Measurements from ENCODE around the gene MMS22L.

The MMS22L gene

GRCh38 chr6:97145691-97146090, 137.3 kb downstream of the MMS22L start:
- Histone ChIP-seq H3K9me3 (ENCODE audit: control insufficient read depth, insufficient read depth, low read length) (no peaks in the 10 kb centered on the region), H3K4me1 (ENCODE audit: insufficient read depth, low read length) (no peaks in the 10 kb centered on the region), H3K36me3 (ENCODE audit: insufficient read depth, low read length) (no peaks in the 10 kb centered on the region; the same call in 1 of the 2 replicates), H3K9ac (ENCODE audit: low read depth, low read length) (no peak overlapping the region)

- Histone ChIP-seq H3K9me3 (ENCODE audit: control insufficient read depth, insufficient read depth, low read length) (no peaks in the 10 kb centered on the region), H3K9ac (ENCODE audit: low read depth, low read length) (no peak overlapping the region), H3K4me1 (ENCODE audit: insufficient read depth, low read length) (no peaks in the 10 kb centered on the region), H3K36me3 (ENCODE audit: insufficient read depth, low read length) (no peaks in the 10 kb centered on the region; the same call in 1 of the 2 replicates)
Observed at GRCh38 chr6:97141756-97142155, 141.3 kb downstream of the MMS22L start.

DNA sequence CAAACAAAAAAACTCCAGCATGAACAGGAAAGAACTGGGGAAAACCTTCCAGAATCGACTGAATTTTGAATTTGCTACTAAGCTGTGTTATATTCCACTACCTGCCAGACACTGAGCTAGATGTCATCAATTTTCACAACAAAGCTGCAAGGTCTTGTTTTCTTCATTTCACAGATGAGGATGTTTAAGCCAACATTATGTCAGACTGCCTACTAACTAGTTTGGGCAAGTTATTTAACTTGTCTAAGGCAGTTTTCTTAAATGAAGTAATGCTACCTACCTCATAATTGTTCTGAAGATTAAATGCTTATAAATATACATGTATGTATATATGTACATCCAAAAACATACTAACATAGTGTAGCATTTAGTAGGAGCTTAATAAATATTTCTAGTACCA, 144.4 kb downstream of the MMS22L start:
- Histone ChIP-seq H3K9ac (ENCODE audit: low read depth, low read length) (no peak overlapping the region), H3K9me3 (ENCODE audit: control insufficient read depth, insufficient read depth, low read length) (no peaks in the 10 kb centered on the region), H3K4me1 (ENCODE audit: insufficient read depth, low read length) (no peaks in the 10 kb centered on the region), H3K36me3 (ENCODE audit: insufficient read depth, low read length) (no peaks in the 10 kb centered on the region)

DNA sequence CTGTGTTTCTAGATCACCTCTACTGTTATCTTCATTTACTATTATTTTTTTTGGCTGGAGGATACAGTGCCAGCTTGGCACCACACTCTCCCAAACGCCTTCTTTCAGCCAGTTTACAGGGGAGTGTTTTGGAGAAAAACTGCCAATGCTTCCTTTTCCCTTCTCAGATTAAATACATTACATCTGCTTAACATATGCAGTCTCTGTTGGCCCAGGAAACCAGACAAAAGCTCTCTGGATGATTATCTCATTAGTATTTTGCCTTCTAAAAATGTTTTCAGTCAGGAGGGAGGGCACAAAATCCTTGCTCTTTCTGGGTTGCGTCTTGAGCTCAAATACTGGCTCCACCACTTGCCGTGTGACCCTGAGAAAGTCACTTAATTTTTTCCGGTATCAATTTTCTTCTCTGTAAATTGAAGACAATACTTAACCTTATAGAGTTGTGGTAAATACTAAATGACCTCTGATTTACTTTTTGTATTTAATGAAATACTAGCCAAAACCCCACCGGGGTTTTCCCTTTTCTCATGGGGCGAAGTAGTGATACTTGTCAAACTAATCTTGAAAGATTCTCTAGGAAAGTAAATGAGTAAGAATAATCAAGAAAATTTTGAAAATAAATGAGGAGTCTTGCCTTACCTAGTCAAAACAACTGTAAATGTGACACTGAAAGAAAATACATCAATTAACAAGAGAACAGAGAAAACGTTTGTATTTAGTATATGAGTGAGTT, 146.2 kb downstream of the MMS22L start:
- H3K9ac ChIP-seq (ENCODE audit: low read depth, low read length), result no peak overlapping the region
- no peaks in the 10 kb centered on the region for H3K4me1 ChIP-seq (ENCODE audit: insufficient read depth, low read length)
- no peaks in the 10 kb centered on the region for H3K9me3 ChIP-seq (ENCODE audit: control insufficient read depth, insufficient read depth, low read length)
- no peaks in the 10 kb centered on the region for H3K36me3 ChIP-seq (ENCODE audit: insufficient read depth, low read length)

GRCh38 chr6:97133067-97133466, 149.9 kb downstream of the MMS22L start:
- no peaks in the 10 kb centered on the region for H3K9me3 ChIP-seq (ENCODE audit: control insufficient read depth, insufficient read depth, low read length)
- no peak overlapping the region for H3K9ac ChIP-seq (ENCODE audit: low read depth, low read length)
- no peaks in the 10 kb centered on the region for H3K36me3 ChIP-seq (ENCODE audit: insufficient read depth, low read length)
- H3K4me1 ChIP-seq (ENCODE audit: insufficient read depth, low read length), result no peaks in the 10 kb centered on the region

GRCh38 chr6:97129106-97129505, 153.9 kb downstream of the MMS22L start:
- no peak overlapping the region for H3K9ac ChIP-seq (ENCODE audit: low read depth, low read length)
- no peaks in the 10 kb centered on the region for H3K9me3 ChIP-seq (ENCODE audit: control insufficient read depth, insufficient read depth, low read length)
- no peaks in the 10 kb centered on the region for H3K4me1 ChIP-seq (ENCODE audit: insufficient read depth, low read length)
- no peaks in the 10 kb centered on the region for H3K36me3 ChIP-seq (ENCODE audit: insufficient read depth, low read length)

- Histone ChIP-seq H3K36me3 (ENCODE audit: insufficient read depth, low read length) (no peaks in the 10 kb centered on the region), H3K4me1 (ENCODE audit: insufficient read depth, low read length) (no peaks in the 10 kb centered on the region), H3K9ac (ENCODE audit: low read depth, low read length) (no peak overlapping the region), H3K9me3 (ENCODE audit: control insufficient read depth, insufficient read depth, low read length) (no peaks in the 10 kb centered on the region)
Observed at GRCh38 chr6:97128507-97128906, 154.5 kb downstream of the MMS22L start.

DNA sequence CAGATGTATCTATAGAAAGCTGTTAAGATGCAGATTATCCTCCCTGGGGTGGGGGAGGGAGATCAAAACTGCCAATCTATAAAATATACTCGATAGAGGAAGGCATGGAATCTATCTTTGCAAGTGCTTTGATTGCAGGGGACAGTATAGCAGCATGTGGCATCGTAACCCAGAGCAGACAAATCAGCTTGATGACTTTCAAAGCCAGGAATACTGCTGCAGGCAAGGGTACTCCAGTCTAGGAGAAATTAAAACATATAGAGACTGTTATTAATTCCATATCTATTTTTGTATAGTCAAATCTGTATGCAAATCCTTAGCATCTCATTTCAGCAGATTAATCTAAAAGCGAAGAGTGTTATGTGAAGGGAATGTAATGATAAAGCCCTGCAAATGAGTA, 159.4 kb downstream of the MMS22L start:
- no peak overlapping the region for H3K9ac ChIP-seq (ENCODE audit: low read depth, low read length)
- H3K36me3 ChIP-seq (ENCODE audit: insufficient read depth, low read length), result no peaks in the 10 kb centered on the region
- H3K4me1 ChIP-seq (ENCODE audit: insufficient read depth, low read length), result no peaks in the 10 kb centered on the region
- H3K9me3 ChIP-seq (ENCODE audit: control insufficient read depth, insufficient read depth, low read length), result no peaks in the 10 kb centered on the region

DNA sequence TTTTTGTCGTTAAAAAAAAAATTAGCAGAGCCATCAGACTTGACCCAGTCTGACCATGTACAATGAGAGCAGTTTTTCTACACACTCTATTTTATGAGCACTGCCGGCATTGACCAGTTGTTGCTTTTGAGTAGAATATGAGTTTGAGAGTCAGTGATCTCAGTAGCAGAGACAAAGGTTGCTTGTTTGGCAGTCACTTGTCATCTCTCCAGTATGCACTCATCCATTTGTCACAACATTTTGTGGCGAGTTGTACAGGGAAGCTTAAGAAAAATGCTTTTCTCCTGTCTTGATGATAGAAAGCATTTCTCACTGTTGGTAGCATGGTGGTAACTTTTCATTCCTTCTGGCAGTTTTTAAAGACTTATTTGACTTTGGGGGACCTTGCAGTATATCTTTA, 159.9 kb downstream of the MMS22L start:
- no peaks in the 10 kb centered on the region for H3K36me3 ChIP-seq (ENCODE audit: insufficient read depth, low read length)
- no peaks in the 10 kb centered on the region for H3K9me3 ChIP-seq (ENCODE audit: control insufficient read depth, insufficient read depth, low read length)
- no peaks in the 10 kb centered on the region for H3K4me1 ChIP-seq (ENCODE audit: insufficient read depth, low read length)
- H3K9ac ChIP-seq (ENCODE audit: low read depth, low read length), result no peak overlapping the region

GRCh38 chr6:97120511-97120910, 162.5 kb downstream of the MMS22L start:
- H3K36me3 ChIP-seq (ENCODE audit: insufficient read depth, low read length), result no peaks in the 10 kb centered on the region
- no peak overlapping the region for H3K9ac ChIP-seq (ENCODE audit: low read depth, low read length)
- H3K9me3 ChIP-seq (ENCODE audit: control insufficient read depth, insufficient read depth, low read length), result no peaks in the 10 kb centered on the region
- no peaks in the 10 kb centered on the region for H3K4me1 ChIP-seq (ENCODE audit: insufficient read depth, low read length)

DNA sequence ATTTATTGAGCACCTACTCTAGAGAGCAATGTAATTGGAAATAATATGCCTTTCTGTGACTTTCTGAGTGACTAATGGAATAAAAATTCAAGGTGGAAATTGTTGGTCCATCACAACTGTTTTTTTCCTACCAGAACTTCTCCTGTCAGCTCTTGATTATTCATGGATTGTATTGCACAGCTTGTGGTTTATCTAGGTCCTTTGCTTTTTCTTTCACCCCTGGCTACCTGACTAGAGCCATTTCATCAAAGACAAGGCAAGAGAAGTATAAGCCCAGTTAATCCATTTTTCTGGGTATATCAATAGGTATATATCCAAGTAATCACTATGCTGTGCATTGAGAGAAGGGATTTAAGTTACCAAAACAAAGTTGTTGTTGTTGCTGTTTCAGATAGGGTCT, 168.4 kb downstream of the MMS22L start:
- H3K9me3 ChIP-seq (ENCODE audit: control insufficient read depth, insufficient read depth, low read length), result no peaks in the 10 kb centered on the region
- H3K36me3 ChIP-seq (ENCODE audit: insufficient read depth, low read length), result no peaks in the 10 kb centered on the region
- no peak overlapping the region for H3K9ac ChIP-seq (ENCODE audit: low read depth, low read length)
- no peaks in the 10 kb centered on the region for H3K4me1 ChIP-seq (ENCODE audit: insufficient read depth, low read length)

DNA sequence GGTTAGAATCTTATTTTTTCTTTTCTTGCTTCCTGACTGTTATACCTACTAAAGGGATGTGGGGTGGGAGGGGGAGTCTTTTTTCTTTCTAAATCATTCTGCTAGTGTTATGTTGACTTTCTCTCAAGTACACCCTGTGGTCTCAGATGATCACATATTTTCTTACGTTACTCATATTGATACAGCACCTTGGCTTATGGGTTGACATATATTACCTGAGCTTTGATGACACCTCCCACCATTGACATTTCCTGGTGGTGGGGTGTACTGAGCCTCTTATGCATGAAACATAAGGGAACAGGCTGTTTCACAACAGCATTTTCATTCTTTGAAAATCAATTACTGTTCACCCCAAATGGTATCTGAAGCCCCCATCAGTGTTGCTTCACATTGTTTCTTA, 169.8 kb downstream of the MMS22L start:
- Histone ChIP-seq H3K9me3 (ENCODE audit: control insufficient read depth, insufficient read depth, low read length) (no peaks in the 10 kb centered on the region), H3K36me3 (ENCODE audit: insufficient read depth, low read length) (no peaks in the 10 kb centered on the region), H3K4me1 (ENCODE audit: insufficient read depth, low read length) (no peaks in the 10 kb centered on the region), H3K9ac (ENCODE audit: low read depth, low read length) (no peak overlapping the region)

GRCh38 chr6:97111243-97111642, 171.8 kb downstream of the MMS22L start:
- no peaks in the 10 kb centered on the region for H3K9me3 ChIP-seq (ENCODE audit: control insufficient read depth, insufficient read depth, low read length)
- H3K9ac ChIP-seq (ENCODE audit: low read depth, low read length), result no peak overlapping the region
- H3K4me1 ChIP-seq (ENCODE audit: insufficient read depth, low read length), result no peaks in the 10 kb centered on the region
- no peaks in the 10 kb centered on the region for H3K36me3 ChIP-seq (ENCODE audit: insufficient read depth, low read length)

DNA sequence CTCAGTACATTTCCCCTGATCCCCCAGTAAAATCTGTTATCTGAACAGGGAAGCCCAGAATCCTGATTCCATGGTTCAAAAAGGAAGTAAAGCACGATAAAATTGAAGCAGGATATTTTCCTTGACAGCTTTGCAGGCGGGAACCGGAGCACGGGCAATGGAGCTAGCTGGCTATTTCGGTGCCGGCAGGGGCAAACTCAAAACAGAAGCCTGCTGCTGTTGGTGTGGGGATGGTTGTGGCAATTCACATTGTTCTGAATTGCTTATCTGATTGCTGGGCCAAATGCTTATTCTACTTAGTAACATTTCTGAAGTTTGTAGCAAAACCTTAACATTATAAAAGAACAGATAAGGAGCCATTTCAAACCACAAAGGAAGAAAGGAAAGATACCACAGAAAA, 172.4 kb downstream of the MMS22L start:
- H3K4me1 ChIP-seq (ENCODE audit: insufficient read depth, low read length), result no peaks in the 10 kb centered on the region
- H3K36me3 ChIP-seq (ENCODE audit: insufficient read depth, low read length), result no peaks in the 10 kb centered on the region
- H3K9ac ChIP-seq (ENCODE audit: low read depth, low read length), result no peak overlapping the region
- no peaks in the 10 kb centered on the region for H3K9me3 ChIP-seq (ENCODE audit: control insufficient read depth, insufficient read depth, low read length)

- no peaks in the 10 kb centered on the region for H3K36me3 ChIP-seq (ENCODE audit: insufficient read depth, low read length)
- H3K9ac ChIP-seq (ENCODE audit: low read depth, low read length), result no peak overlapping the region
- H3K9me3 ChIP-seq (ENCODE audit: control insufficient read depth, insufficient read depth, low read length), result no peaks in the 10 kb centered on the region
- H3K4me1 ChIP-seq (ENCODE audit: insufficient read depth, low read length), result no peaks in the 10 kb centered on the region
Observed at GRCh38 chr6:97110149-97110548, 172.9 kb downstream of the MMS22L start.

- H3K36me3 ChIP-seq (ENCODE audit: insufficient read depth, low read length), result no peaks in the 10 kb centered on the region
Observed at GRCh38 chr6:97109444-97109843, 173.6 kb downstream of the MMS22L start.

More at GRCh38 chr6:97109444-97109843, 173.6 kb downstream of the MMS22L start:
- no peaks in the 10 kb centered on the region for H3K9me3 ChIP-seq (ENCODE audit: control insufficient read depth, insufficient read depth, low read length)
- no peaks in the 10 kb centered on the region for H3K4me1 ChIP-seq (ENCODE audit: insufficient read depth, low read length)
- H3K9ac ChIP-seq (ENCODE audit: low read depth, low read length), result no peak overlapping the region
